GM12801 (cell line): ENCODE results near the gene ARRB1.

Source experiments
- TF ChIP-seq, protein P1 (sequence below): IDR thresholded peaks from one replicate; pipeline ENCODE4 v1.5.1; 2011; ENCODE audit warnings: control low read depth; ENCODE audit not compliant: insufficient read length; ENCODE audit errors: extremely low read depth

Gene ARRB1

DNA sequence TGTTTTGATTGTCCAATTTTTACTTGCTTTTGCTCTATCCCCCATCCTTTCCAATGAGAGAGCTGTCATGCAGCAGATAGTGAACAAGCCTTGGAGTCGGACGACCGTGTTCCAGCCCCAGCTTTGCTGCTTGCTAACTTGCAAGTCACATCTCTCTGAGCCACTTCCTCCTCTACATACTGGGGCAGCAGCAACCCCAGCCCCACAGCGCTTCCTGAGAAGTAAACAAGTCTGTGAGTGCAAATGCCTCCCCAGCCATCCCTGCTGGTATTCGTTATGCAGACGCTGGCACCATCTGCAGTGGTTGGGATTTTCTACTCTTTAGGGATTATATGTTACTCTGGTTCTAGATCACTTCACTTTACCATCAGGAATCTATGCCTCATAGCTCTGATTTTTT, 75.9 kb downstream of the ARRB1 start:
- TF ChIP-seq, protein P1, sequence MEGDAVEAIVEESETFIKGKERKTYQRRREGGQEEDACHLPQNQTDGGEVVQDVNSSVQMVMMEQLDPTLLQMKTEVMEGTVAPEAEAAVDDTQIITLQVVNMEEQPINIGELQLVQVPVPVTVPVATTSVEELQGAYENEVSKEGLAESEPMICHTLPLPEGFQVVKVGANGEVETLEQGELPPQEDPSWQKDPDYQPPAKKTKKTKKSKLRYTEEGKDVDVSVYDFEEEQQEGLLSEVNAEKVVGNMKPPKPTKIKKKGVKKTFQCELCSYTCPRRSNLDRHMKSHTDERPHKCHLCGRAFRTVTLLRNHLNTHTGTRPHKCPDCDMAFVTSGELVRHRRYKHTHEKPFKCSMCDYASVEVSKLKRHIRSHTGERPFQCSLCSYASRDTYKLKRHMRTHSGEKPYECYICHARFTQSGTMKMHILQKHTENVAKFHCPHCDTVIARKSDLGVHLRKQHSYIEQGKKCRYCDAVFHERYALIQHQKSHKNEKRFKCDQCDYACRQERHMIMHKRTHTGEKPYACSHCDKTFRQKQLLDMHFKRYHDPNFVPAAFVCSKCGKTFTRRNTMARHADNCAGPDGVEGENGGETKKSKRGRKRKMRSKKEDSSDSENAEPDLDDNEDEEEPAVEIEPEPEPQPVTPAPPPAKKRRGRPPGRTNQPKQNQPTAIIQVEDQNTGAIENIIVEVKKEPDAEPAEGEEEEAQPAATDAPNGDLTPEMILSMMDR, result no peak

DNA sequence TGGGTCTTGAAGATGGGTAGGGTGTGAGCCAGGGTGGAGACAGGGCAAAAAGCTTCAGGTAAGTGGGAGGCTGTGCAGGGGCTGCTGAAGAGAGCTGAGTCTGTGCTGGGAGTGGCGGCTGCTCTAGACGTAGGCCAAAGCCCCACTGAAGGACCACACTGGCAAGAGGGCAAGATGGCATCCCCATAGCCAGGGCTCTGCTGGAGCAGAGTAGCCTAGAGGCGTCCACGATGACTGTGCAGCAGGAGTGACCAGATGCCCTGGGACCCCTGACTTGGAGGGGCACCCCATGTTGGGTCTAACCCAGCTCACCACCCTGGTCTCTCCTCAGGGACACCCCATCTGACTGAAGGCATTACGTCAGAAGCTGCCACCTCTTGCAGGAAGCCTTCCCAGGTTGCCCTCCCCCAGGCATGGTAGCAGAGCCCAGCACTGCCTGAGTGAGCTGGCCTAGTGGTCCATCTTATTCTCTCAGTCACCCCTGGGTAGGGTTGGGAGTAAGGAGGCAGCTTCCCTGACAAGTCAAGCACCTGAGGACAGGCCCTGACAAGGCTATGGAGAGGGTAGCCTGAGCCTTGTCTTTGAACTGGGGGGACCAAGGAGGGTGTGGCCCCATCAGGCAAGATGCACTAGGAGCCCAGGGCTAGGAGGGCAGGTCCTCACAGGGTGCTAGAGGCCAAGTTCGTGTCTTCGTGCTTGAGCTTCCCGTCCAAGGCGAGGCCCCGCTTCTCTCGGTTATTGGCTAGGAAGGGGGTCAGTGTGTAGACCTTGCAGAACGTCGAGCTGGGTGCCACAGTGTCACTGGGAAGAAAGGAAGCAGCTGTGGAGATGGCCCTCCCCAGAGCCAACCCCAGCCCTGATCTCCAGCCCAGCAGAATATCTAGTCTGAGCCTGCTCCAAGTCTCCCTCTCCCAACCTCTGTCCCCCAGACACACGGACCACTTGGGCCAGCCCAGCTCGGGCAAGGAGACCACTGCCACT, 77.8 kb downstream of the ARRB1 start:
- TF ChIP-seq, protein P1, result no peak

DNA sequence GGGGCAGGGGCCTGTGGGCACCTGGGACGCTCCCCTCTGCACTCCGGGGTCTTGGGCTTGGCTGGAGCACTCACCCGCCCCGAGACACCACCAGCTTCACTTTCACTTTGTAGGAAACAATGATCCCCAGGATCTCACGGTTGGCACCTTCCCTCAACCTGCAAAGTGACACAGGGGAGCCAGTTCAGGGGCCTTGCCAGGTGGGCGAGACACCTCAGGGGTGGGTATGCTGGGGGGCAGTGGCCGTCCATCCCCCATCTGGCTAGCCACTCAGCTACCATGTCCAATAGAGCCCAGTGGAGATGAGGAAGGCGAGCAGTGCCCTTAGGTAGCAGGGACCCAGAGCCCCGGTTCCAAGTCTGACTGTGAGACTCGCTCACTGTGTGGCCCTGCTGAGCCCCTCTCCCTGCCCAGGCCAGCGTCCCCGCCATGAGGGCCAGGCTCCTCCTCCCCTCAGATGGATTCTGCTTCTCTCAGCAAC, 78.6 kb downstream of the ARRB1 start:
- TF ChIP-seq, protein P1, result no peak

DNA sequence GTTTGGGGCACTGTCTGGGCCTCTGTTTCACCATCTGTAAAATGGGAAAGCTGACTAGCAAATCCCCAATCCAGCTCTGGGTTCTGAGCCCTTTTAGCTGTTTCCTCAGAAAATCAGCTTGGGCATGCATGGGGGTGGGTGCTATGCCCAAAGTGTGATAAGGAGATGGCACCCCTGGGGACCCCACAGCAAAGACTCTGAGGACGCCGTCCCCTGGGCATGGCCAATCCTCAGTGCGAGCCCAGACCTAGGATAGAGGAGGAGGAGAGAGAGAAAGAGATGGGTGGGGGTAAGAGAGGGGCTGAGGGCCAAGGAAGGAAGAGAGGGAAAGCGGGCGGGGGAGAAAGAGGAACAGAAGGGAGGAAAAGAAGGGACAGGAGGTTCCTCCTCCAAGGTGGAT, 79.1 kb downstream of the ARRB1 start:
- TF ChIP-seq, protein P1, result no peak

DNA sequence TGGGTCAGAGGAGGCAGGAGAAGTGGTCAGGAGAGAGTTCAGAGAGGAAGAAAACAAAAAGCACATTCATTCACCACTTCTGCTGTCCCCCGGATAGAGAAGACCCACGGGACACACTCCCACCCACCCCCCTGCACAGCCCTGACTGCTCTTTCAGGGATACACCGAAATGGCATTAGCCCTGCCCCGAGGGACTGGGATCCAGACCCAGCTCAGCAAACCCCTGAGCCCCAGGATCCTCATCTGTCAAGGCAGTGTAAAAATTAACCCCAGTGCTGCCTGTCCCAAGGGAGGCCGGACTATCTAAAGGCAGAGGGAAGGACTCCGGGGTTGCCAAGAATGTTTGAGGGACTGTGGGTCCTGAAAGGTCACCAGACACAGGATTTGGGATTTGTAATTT, 79.7 kb downstream of the ARRB1 start:
- TF ChIP-seq, protein P1, result no peak

DNA sequence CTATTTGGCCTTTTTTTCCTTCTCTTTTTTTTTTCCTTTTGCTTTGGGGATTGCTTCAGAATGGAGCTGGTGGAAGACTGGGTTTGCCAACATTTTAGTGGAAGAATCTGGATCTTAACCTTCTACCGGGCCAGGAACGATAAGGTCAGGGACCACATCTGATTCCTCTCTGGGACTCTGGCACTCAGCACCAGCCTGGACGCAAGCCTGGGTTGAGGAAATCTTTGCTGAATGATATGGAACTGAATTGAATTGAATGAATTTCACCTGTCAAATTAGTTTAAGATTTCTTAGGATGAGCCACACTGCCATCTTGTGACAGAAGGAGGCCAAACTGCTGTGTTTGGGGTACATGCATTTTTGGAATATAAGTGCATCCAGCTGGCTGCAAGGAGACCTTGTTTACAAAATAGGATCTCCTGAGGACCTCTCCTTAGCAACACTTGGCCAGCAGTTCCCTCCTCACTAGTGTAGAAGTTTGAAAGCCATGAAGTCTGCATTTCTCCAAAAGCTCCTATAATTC, 80.5 kb downstream of the ARRB1 start:
- TF ChIP-seq, protein P1, result no peak

DNA sequence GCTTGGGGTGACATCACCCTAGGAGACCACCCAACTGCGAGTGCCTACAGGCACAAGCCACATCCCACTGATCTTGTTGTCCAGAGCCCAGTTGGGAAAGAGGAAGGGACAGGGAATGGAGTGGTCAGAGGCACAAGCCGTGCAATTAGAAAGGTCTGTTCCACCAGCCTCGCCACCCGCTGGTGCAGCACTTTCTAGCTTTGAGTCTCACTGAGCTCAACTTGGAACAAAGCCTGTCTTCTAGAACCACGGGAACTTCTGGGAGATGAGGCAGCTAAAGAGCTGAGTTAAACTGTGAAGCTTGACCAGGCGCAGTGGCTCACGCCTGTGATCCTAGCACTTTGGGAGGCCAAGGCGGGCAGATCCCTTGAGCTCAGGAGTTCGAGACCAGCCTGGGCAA, 81.6 kb downstream of the ARRB1 start:
- TF ChIP-seq, protein P1, result no peak
